Fibroblast of lung (primary cell): Measurements from ENCODE around the gene DGKQ. TPM values are rescaled to one million over a fixed set of nuclear protein-coding genes. Genes with fewer than 3 reads are reported as not detected.
A peak's percentile ranks its signal among the peaks of the same experiment; 100 is the strongest.

Experiments
- DNase-seq, 2 donors: peaks; one replicate each; pipeline versions ENCODE4 v3.0.0 to v3.0.0-alpha.2; 2010; ENCODE audit warnings: low read depth in 2 of 2
- H2AFZ ChIP-seq: 2 replicates; pipeline ENCODE4 v1.5.1; 2012; ENCODE audit warnings: low read length, control low read depth, inconsistent platforms
- H3K27ac ChIP-seq: 2 replicates; pipeline ENCODE4 v1.5.1; 2011; ENCODE audit warnings: low read length, control low read depth; ENCODE audit not compliant: insufficient read depth
- H3K27me3 ChIP-seq: 2 replicates; pipeline ENCODE4 v1.5.1; 2011; ENCODE audit warnings: mild to moderate bottlenecking, low read length; ENCODE audit not compliant: control insufficient read depth, insufficient read depth
- H3K36me3 ChIP-seq: 2 replicates; pipeline ENCODE4 v1.5.1; 2011; ENCODE audit warnings: low read length; ENCODE audit not compliant: control insufficient read depth, insufficient read depth
- H3K4me1 ChIP-seq: 2 replicates; pipeline ENCODE4 v1.5.1; 2011; ENCODE audit warnings: low read length; ENCODE audit not compliant: control insufficient read depth, insufficient read depth; ENCODE audit errors: extremely low read depth
- H3K4me2 ChIP-seq: 2 replicates; pipeline ENCODE4 v1.5.1; 2011; ENCODE audit warnings: low read length, control low read depth; ENCODE audit not compliant: insufficient read depth; ENCODE audit errors: extremely low read depth
- H3K4me3 ChIP-seq, 4 experiments: fragments of 200-600 bp in 1 of 4; sonication (generic) in 1 of 4; replicated peaks in 1 of 4; 2 replicates each; pipeline ENCODE4 v1.5.1; 2011 to 2016; ENCODE audit warnings: low read length in 4 of 4, low read depth in 3 of 4, mild to moderate bottlenecking in 3 of 4, control low read depth in 2 of 4, inconsistent platforms in 1 of 4, mixed read lengths in 1 of 4; ENCODE audit not compliant: insufficient read depth in 1 of 4; ENCODE audit errors: control extremely low read depth in 1 of 4
- H3K79me2 ChIP-seq: 2 replicates; pipeline ENCODE4 v1.5.1; 2012; ENCODE audit warnings: mild to moderate bottlenecking, low read length, inconsistent platforms; ENCODE audit not compliant: control insufficient read depth, insufficient read depth
- H3K9ac ChIP-seq: 2 replicates; pipeline ENCODE4 v1.5.1; 2011; ENCODE audit warnings: mild to moderate bottlenecking, low read length, control low read depth; ENCODE audit not compliant: insufficient read depth
- H3K9me3 ChIP-seq: 2 replicates; pipeline ENCODE4 v1.5.1; 2012; ENCODE audit warnings: low read depth, low read length; ENCODE audit not compliant: control insufficient read depth, insufficient read depth
- H4K20me1 ChIP-seq: 2 replicates; pipeline ENCODE4 v1.5.1; 2011; ENCODE audit warnings: low read length; ENCODE audit not compliant: control insufficient read depth, insufficient read depth; ENCODE audit errors: extremely low read depth
- EZH2 ChIP-seq: IDR thresholded peaks from 2 replicates; pipeline ENCODE4 v1.5.1; 2012; ENCODE audit warnings: low read length, control low read depth, mild to moderate bottlenecking; ENCODE audit errors: missing control alignments
- polyA plus RNA-seq, 2 donors: library from polyadenylated mRNA; depleted of rRNA in 1 of 2; stranded (reverse) in 1 of 2; unstranded in 1 of 2; fragments of >200 nt; gene quantifications; 2 replicates each; pipeline ENCODE4 v1.2.1, GENCODE V29; 2011 to 2012; ENCODE audit warnings: missing spikeins in 1 of 2
- total RNA-seq: library from RNA; depleted of rRNA; stranded (reverse); fragments of >200 nt; gene quantifications from 2 replicates; pipeline ENCODE4 v1.2.1, GENCODE V29; 2014
- TF ChIP-seq, protein P1 (sequence below), 2 donors: IDR thresholded peaks in 1 of 2; conservative IDR thresholded peaks in 1 of 2; 1 replicate in 1 of 2; 2 replicates in 1 of 2; pipeline ENCODE4 v1.5.1; 2011 to 2012; ENCODE audit warnings: low read length in 2 of 2, control low read depth in 1 of 2, inconsistent platforms in 1 of 2, low read depth in 1 of 2, mild to moderate bottlenecking in 1 of 2

Gene DGKQ
- total and polyA plus RNA-seq, 2 donors (not counting 1 experiment from before 2014, with no cell fraction given): 2.1 to 13.2 TPM

- TF ChIP-seq EZH2: no peak
- TF ChIP-seq, protein P1, sequence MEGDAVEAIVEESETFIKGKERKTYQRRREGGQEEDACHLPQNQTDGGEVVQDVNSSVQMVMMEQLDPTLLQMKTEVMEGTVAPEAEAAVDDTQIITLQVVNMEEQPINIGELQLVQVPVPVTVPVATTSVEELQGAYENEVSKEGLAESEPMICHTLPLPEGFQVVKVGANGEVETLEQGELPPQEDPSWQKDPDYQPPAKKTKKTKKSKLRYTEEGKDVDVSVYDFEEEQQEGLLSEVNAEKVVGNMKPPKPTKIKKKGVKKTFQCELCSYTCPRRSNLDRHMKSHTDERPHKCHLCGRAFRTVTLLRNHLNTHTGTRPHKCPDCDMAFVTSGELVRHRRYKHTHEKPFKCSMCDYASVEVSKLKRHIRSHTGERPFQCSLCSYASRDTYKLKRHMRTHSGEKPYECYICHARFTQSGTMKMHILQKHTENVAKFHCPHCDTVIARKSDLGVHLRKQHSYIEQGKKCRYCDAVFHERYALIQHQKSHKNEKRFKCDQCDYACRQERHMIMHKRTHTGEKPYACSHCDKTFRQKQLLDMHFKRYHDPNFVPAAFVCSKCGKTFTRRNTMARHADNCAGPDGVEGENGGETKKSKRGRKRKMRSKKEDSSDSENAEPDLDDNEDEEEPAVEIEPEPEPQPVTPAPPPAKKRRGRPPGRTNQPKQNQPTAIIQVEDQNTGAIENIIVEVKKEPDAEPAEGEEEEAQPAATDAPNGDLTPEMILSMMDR (conservative IDR thresholded peaks at IDR 0.05 in 1 of 2, IDR thresholded peaks at IDR 0.05 in 1 of 2; ENCODE audit: low read depth in 1 of 2, low read length in 2 of 2): no peak
- no peaks in the 10 kb centered on the region for H3K27me3 ChIP-seq
- H3K4me1 ChIP-seq: peaks cover 4% of the 10 kb centered on the region
- H3K4me2 ChIP-seq: peak overlapping the region; percentile 79
- H3K9ac ChIP-seq: peak overlapping the region; percentile 97
- H3K79me2 ChIP-seq: peaks cover 49% of the 10 kb centered on the region
- H3K4me3 ChIP-seq: peak overlapping the region; percentile 55 to 96 (median 84)
- H2AFZ ChIP-seq: peak overlapping the region; percentile 96
- no peaks in the 10 kb centered on the region for H3K9me3 ChIP-seq
- H3K27ac ChIP-seq: peak overlapping the region; percentile 98
- H4K20me1 ChIP-seq: no peaks in the 10 kb centered on the region
- DNase-seq: no peak
- H3K36me3 ChIP-seq: no peaks in the 10 kb centered on the region
Observed at GRCh38 chr4:932713-933070, 40.7 kb downstream of the DGKQ start.

GRCh38 chr4:931960-932712 lies 41.2 kb downstream of the DGKQ start, which contains the start of the genes GAK and TMEM175:
Gene GAK, minus strand, starts transcription at chr4:932316. Its CDS starts 129 bp downstream, at chr4:932187.
Gene TMEM175, plus strand, starts transcription at chr4:932460. Its CDS starts 15,280 bp downstream, at chr4:947740.
- H2AFZ ChIP-seq: peak within 1 kb of the TSS; percentile 96
- DNase-seq: peak; percentile 90 to 94
- H4K20me1 ChIP-seq: no peaks in the 10 kb centered on the region
- H3K27ac ChIP-seq: peak within 1 kb of the TSS; percentile 98
- H3K4me3 ChIP-seq: peak within 1 kb of the TSS; percentile 55 to 96 (median 84)
- H3K27me3 ChIP-seq: no peaks in the 10 kb centered on the region
- peaks cover 50% of the 10 kb centered on the region for H3K79me2 ChIP-seq
- no peaks in the 10 kb centered on the region for H3K9me3 ChIP-seq
- peaks cover 4% of the 10 kb centered on the region for H3K4me1 ChIP-seq
- TF ChIP-seq EZH2: no peak
- TF ChIP-seq, protein P1 (conservative IDR thresholded peaks at IDR 0.05 in 1 of 2, IDR thresholded peaks at IDR 0.05 in 1 of 2; ENCODE audit: low read depth in 1 of 2, low read length in 2 of 2): no peak
- H3K9ac ChIP-seq: peak within 1 kb of the TSS; percentile 97
- H3K36me3 ChIP-seq: no peaks in the 10 kb centered on the region
- H3K4me2 ChIP-seq: peak within 1 kb of the TSS; percentile 80

- H3K4me2 ChIP-seq: peak overlapping the region; percentile 80
- peak overlapping the region; percentile 78 for H2AFZ ChIP-seq
- peak overlapping the region; percentile 98 for H3K27ac ChIP-seq
- TF ChIP-seq, protein P1 (conservative IDR thresholded peaks at IDR 0.05 in 1 of 2, IDR thresholded peaks at IDR 0.05 in 1 of 2; ENCODE audit: low read depth in 1 of 2, low read length in 2 of 2): no peak
- no peak for TF ChIP-seq EZH2
- peak; percentile 24 to 41 for DNase-seq
- H3K9me3 ChIP-seq: no peaks in the 10 kb centered on the region
- peak overlapping the region; percentile 97 for H3K9ac ChIP-seq
- peaks cover 52% of the 10 kb centered on the region for H3K79me2 ChIP-seq
- H3K4me1 ChIP-seq: peaks cover 4% of the 10 kb centered on the region
- no peaks in the 10 kb centered on the region for H3K36me3 ChIP-seq
- no peaks in the 10 kb centered on the region for H3K27me3 ChIP-seq
- peaks cover 2% of the 10 kb centered on the region for H4K20me1 ChIP-seq
- H3K4me3 ChIP-seq: peak overlapping the region; percentile 55 to 96 (median 78)
Observed at GRCh38 chr4:931194-931959, 42.0 kb downstream of the DGKQ start.
